ENCODE results near the gene KL.

The KL gene

GRCh38 chr13:32976912-32977311 is 39.3 kb upstream of the KL start:
- Histone ChIP-seq H3K9ac (ENCODE audit: insufficient read length, low read depth) (no peak overlapping the region), H3K36me3 (ENCODE audit: insufficient read depth, insufficient read length, low read length) (no peaks in the 10 kb centered on the region), H3K27me3 (ENCODE audit: insufficient read depth, insufficient read length) (no peaks in the 10 kb centered on the region), H3K4me1 (ENCODE audit: insufficient read depth, insufficient read length) (no peaks in the 10 kb centered on the region), H3K4me3 (ENCODE audit: insufficient read length, low read depth) (no peak overlapping the region), H3K9me3 (ENCODE audit: insufficient read depth, low read length) (no peaks in the 10 kb centered on the region)
- TF ChIP-seq ZNF274 (IDR thresholded peaks at IDR 0.05; ENCODE audit: low read depth, low read length) (no peak), YY1 (IDR thresholded peaks at IDR 0.05; ENCODE audit: insufficient read depth, insufficient read length) (no peak), SUZ12 (IDR thresholded peaks at IDR 0.05; ENCODE audit: extremely low read depth, insufficient read depth, insufficient read length) (no peak)
- no peak for DNase-seq (ENCODE audit: low read depth, low spot score)

DNA sequence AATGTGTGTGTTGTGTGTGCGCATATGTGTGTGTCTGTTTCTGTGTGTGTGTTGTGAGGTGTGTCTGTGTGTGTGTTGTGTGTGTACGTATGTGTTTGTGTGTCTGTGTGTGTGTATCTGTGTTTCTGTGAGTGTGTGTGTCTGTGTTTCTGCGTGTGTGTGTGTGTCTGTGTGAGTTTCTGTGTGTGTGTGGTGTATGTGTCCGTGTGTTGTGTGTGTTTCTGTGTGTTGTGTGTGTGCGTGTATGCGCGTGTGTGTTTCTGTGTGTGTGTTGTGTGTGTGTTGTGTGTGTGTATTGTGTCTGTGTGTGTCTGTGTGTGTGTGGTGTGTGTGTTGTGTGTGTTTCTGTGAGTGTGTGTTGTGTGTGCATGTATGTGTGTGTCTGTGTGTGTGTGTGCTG is 38.9 kb upstream of the KL start:
- Histone ChIP-seq H3K27me3 (ENCODE audit: insufficient read depth, insufficient read length) (no peaks in the 10 kb centered on the region), H3K4me3 (ENCODE audit: insufficient read length, low read depth) (no peak overlapping the region), H3K9ac (ENCODE audit: insufficient read length, low read depth) (no peak overlapping the region), H3K4me1 (ENCODE audit: insufficient read depth, insufficient read length) (no peaks in the 10 kb centered on the region), H3K36me3 (ENCODE audit: insufficient read depth, insufficient read length, low read length) (no peaks in the 10 kb centered on the region), H3K9me3 (ENCODE audit: insufficient read depth, low read length) (no peaks in the 10 kb centered on the region)
- no peak for TF ChIP-seq YY1 (IDR thresholded peaks at IDR 0.05; ENCODE audit: insufficient read depth, insufficient read length)
- TF ChIP-seq ZNF274 (IDR thresholded peaks at IDR 0.05; ENCODE audit: low read depth, low read length) = no peak
- no peak for TF ChIP-seq SUZ12 (IDR thresholded peaks at IDR 0.05; ENCODE audit: extremely low read depth, insufficient read depth, insufficient read length)
- no peak for DNase-seq (ENCODE audit: low read depth, low spot score)

DNA sequence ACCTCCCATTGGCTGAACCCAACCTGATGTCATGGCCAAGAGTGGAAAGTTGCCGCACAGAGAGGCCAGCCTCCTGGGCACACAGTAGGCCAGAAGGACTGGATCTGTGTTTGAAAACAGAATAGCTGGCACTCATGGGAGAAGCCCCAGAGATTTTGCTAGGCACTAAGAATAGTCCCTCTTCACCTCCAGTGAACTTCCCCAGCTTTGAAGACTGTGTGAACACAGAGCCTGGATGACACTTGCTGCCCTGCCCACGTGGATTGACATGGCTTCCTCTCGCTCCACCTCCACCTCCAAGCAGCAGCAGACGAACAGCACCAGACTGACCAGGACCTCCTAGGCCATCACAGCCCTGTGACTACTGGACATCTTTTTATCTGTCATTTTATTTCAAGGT is 37.9 kb upstream of the KL start:
- Histone ChIP-seq H3K9me3 (ENCODE audit: insufficient read depth, low read length) (no peaks in the 10 kb centered on the region), H3K36me3 (ENCODE audit: insufficient read depth, insufficient read length, low read length) (no peaks in the 10 kb centered on the region), H3K4me1 (ENCODE audit: insufficient read depth, insufficient read length) (no peaks in the 10 kb centered on the region), H3K4me3 (ENCODE audit: insufficient read length, low read depth) (no peak overlapping the region), H3K27me3 (ENCODE audit: insufficient read depth, insufficient read length) (no peaks in the 10 kb centered on the region), H3K9ac (ENCODE audit: insufficient read length, low read depth) (no peak overlapping the region)
- no peak for TF ChIP-seq ZNF274 (IDR thresholded peaks at IDR 0.05; ENCODE audit: low read depth, low read length)
- no peak for TF ChIP-seq SUZ12 (IDR thresholded peaks at IDR 0.05; ENCODE audit: extremely low read depth, insufficient read depth, insufficient read length)
- TF ChIP-seq YY1 (IDR thresholded peaks at IDR 0.05; ENCODE audit: insufficient read depth, insufficient read length) = no peak
- DNase-seq (ENCODE audit: low read depth, low spot score) = no peak

DNA sequence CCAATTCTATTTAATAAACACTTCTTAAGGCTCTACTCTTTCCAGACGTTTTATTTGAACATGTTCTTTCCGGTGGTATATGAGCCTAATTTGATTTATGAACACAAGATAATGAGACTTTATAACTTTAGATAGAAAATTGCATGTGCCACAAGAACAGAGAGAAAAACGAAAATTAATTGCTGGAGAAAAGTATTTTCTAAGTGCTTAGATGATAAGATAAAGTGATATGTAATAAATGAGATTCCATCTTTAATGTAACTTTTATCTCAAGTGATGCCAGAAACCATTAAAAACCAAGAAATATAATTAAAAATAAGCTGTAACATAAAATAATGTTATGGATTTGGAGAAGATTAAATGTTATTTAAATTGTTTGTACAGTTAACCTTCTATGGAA is 33.2 kb upstream of the KL start:
- no peak overlapping the region for H3K9ac ChIP-seq (ENCODE audit: insufficient read length, low read depth)
- DNase-seq (ENCODE audit: low read depth, low spot score) = no peak
- H3K27me3 ChIP-seq (ENCODE audit: insufficient read depth, insufficient read length) = no peaks in the 10 kb centered on the region
- no peak overlapping the region for H3K4me3 ChIP-seq (ENCODE audit: insufficient read length, low read depth)
- H3K4me1 ChIP-seq (ENCODE audit: insufficient read depth, insufficient read length) = no peaks in the 10 kb centered on the region
- no peaks in the 10 kb centered on the region for H3K36me3 ChIP-seq (ENCODE audit: insufficient read depth, insufficient read length, low read length)
- TF ChIP-seq YY1 (IDR thresholded peaks at IDR 0.05; ENCODE audit: insufficient read depth, insufficient read length) (no peak), ZNF274 (IDR thresholded peaks at IDR 0.05; ENCODE audit: low read depth, low read length) (no peak), SUZ12 (IDR thresholded peaks at IDR 0.05; ENCODE audit: extremely low read depth, insufficient read depth, insufficient read length) (no peak)
- H3K9me3 ChIP-seq (ENCODE audit: insufficient read depth, low read length) = peaks cover 6% of the 10 kb centered on the region; the same call in 1 of the 2 replicates

DNA sequence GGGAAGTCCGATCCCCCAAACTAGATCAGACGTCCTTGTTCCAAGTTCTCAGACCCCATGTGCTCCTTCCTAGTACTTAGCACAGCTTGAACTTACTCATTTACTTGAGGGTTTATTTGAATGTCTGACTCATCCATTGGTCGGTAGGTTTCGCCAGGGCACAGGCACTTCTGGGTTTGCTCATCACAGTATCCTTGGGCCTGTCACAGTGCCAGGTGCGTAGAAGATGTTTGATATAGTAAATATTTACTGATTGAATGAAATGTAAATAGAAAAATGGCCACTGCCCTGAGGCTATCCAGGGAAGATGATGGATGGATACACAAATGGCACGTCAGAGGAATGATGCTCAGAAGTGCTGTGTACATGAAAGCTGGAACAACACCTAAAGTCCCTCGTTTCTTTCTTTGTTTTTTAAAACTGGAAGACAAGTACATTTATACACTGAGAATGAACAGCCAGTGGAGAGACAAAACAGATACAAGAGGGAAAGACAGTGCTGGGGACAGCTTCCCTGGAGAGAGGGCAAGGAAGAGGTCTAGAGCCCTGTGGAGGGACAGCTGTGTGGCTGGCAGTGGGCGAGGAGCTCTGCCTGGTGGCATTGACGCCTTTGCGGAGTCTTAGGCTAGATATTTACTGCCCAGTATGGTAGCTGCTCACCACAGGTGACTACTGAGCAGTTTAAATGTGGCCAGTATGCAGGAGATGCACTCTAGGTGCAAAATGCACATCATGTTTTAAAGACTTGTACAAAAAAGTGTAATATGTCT is 31.2 kb upstream of the KL start:
- H3K36me3 ChIP-seq (ENCODE audit: insufficient read depth, insufficient read length, low read length) = no peaks in the 10 kb centered on the region
- no peak overlapping the region for H3K4me3 ChIP-seq (ENCODE audit: insufficient read length, low read depth)
- TF ChIP-seq SUZ12 (IDR thresholded peaks at IDR 0.05; ENCODE audit: extremely low read depth, insufficient read depth, insufficient read length) = no peak
- TF ChIP-seq ZNF274 (IDR thresholded peaks at IDR 0.05; ENCODE audit: low read depth, low read length) = no peak
- TF ChIP-seq YY1 (IDR thresholded peaks at IDR 0.05; ENCODE audit: insufficient read depth, insufficient read length) = no peak
- peaks cover 6% of the 10 kb centered on the region; the same call in 1 of the 2 replicates for H3K9me3 ChIP-seq (ENCODE audit: insufficient read depth, low read length)
- no peak overlapping the region for H3K9ac ChIP-seq (ENCODE audit: insufficient read length, low read depth)
- no peak for DNase-seq (ENCODE audit: low read depth, low spot score)
- no peaks in the 10 kb centered on the region for H3K27me3 ChIP-seq (ENCODE audit: insufficient read depth, insufficient read length)
- no peaks in the 10 kb centered on the region for H3K4me1 ChIP-seq (ENCODE audit: insufficient read depth, insufficient read length)

GRCh38 chr13:32986552-32986951 is 29.7 kb upstream of the KL start:
- no peak for DNase-seq (ENCODE audit: low read depth, low spot score)
- H3K4me1 ChIP-seq (ENCODE audit: insufficient read depth, insufficient read length) = no peaks in the 10 kb centered on the region
- TF ChIP-seq ZNF274 (IDR thresholded peaks at IDR 0.05; ENCODE audit: low read depth, low read length) (no peak), YY1 (IDR thresholded peaks at IDR 0.05; ENCODE audit: insufficient read depth, insufficient read length) (no peak), SUZ12 (IDR thresholded peaks at IDR 0.05; ENCODE audit: extremely low read depth, insufficient read depth, insufficient read length) (no peak)
- no peaks in the 10 kb centered on the region for H3K27me3 ChIP-seq (ENCODE audit: insufficient read depth, insufficient read length)
- no peak overlapping the region for H3K9ac ChIP-seq (ENCODE audit: insufficient read length, low read depth)
- no peak overlapping the region for H3K4me3 ChIP-seq (ENCODE audit: insufficient read length, low read depth)
- no peaks in the 10 kb centered on the region for H3K36me3 ChIP-seq (ENCODE audit: insufficient read depth, insufficient read length, low read length)
- H3K9me3 ChIP-seq (ENCODE audit: insufficient read depth, low read length) = peaks cover 6% of the 10 kb centered on the region; the same call in 1 of the 2 replicates

DNA sequence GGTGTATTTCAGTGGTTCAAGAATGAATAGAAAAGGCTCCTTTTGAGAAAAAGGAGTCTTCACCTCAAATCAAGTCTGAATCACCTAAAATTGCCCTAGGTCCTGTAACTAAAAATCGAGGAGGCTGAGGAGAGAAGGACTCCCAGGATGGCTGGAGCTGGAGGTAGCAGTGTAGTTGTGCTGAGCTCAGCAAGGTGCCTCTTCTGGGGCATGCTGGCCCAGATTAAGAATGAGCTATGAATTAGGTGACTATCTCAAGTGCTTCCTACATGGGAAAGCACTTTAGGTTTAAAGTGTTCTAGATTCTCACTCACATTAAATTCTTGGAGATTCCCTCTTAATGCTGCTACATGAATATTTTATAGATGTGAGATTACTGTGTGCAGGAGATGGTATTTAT is 28.8 kb upstream of the KL start:
- H3K4me3 ChIP-seq (ENCODE audit: insufficient read length, low read depth) = no peak overlapping the region
- no peak for DNase-seq (ENCODE audit: low read depth, low spot score)
- H3K9ac ChIP-seq (ENCODE audit: insufficient read length, low read depth) = no peak overlapping the region
- H3K27me3 ChIP-seq (ENCODE audit: insufficient read depth, insufficient read length) = no peaks in the 10 kb centered on the region
- no peaks in the 10 kb centered on the region for H3K4me1 ChIP-seq (ENCODE audit: insufficient read depth, insufficient read length)
- no peaks in the 10 kb centered on the region for H3K36me3 ChIP-seq (ENCODE audit: insufficient read depth, insufficient read length, low read length)
- H3K9me3 ChIP-seq (ENCODE audit: insufficient read depth, low read length) = peaks cover 6% of the 10 kb centered on the region; the same call in 1 of the 2 replicates
- TF ChIP-seq ZNF274 (IDR thresholded peaks at IDR 0.05; ENCODE audit: low read depth, low read length) (no peak), YY1 (IDR thresholded peaks at IDR 0.05; ENCODE audit: insufficient read depth, insufficient read length) (no peak), SUZ12 (IDR thresholded peaks at IDR 0.05; ENCODE audit: extremely low read depth, insufficient read depth, insufficient read length) (no peak)
